Measurements from ENCODE around the gene SARS1. TPM values are rescaled to one million over a fixed set of nuclear protein-coding genes. Genes with fewer than 3 reads are reported as not detected.

The SARS1 gene
- total RNA-seq, 1 donor from 2014 or later, result 156 TPM

- H3K9me3 Mint-ChIP-seq, result no peaks in the 10 kb centered on the region
- peak overlapping the region; percentile 41 for H3K4me3 Mint-ChIP-seq
- no peak overlapping the region for H3K27ac Mint-ChIP-seq (ENCODE audit: unreplicated experiment)
- TF ChIP-seq, protein P1, sequence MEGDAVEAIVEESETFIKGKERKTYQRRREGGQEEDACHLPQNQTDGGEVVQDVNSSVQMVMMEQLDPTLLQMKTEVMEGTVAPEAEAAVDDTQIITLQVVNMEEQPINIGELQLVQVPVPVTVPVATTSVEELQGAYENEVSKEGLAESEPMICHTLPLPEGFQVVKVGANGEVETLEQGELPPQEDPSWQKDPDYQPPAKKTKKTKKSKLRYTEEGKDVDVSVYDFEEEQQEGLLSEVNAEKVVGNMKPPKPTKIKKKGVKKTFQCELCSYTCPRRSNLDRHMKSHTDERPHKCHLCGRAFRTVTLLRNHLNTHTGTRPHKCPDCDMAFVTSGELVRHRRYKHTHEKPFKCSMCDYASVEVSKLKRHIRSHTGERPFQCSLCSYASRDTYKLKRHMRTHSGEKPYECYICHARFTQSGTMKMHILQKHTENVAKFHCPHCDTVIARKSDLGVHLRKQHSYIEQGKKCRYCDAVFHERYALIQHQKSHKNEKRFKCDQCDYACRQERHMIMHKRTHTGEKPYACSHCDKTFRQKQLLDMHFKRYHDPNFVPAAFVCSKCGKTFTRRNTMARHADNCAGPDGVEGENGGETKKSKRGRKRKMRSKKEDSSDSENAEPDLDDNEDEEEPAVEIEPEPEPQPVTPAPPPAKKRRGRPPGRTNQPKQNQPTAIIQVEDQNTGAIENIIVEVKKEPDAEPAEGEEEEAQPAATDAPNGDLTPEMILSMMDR (conservative IDR thresholded peaks at IDR 0.05), result no peak
- no peak for DNase-seq (ENCODE audit: low read depth, low spot score)
- H3K27me3 Mint-ChIP-seq (ENCODE audit: low read depth), result no peaks in the 10 kb centered on the region
- peaks cover 9% of the 10 kb centered on the region for H3K36me3 Mint-ChIP-seq (ENCODE audit: low read depth)
- peaks cover 25% of the 10 kb centered on the region for H3K4me1 Mint-ChIP-seq
Measured at GRCh38 chr1:109271458-109271857, 57.7 kb downstream of the SARS1 start.

GRCh38 chr1:109272021-109272799 is 58.5 kb downstream of the SARS1 start:
- TF ChIP-seq, protein P1 (conservative IDR thresholded peaks at IDR 0.05), result no peak
- Mint-ChIP-seq H3K27me3 (ENCODE audit: low read depth) (no peaks in the 10 kb centered on the region), H3K27ac (ENCODE audit: unreplicated experiment) (no peak overlapping the region), H3K4me3 (peak overlapping the region; percentile 41), H3K36me3 (ENCODE audit: low read depth) (peaks cover 9% of the 10 kb centered on the region), H3K9me3 (no peaks in the 10 kb centered on the region), H3K4me1 (peaks cover 28% of the 10 kb centered on the region)
- DNase-seq (ENCODE audit: low read depth, low spot score), result no peak

GRCh38 chr1:109272831-109273547 is 59.3 kb downstream of the SARS1 start:
- no peaks in the 10 kb centered on the region for H3K27me3 Mint-ChIP-seq (ENCODE audit: low read depth)
- no peak overlapping the region for H3K27ac Mint-ChIP-seq (ENCODE audit: unreplicated experiment)
- no peak for DNase-seq (ENCODE audit: low read depth, low spot score)
- H3K4me3 Mint-ChIP-seq, result no peak overlapping the region
- H3K9me3 Mint-ChIP-seq, result no peaks in the 10 kb centered on the region
- H3K36me3 Mint-ChIP-seq (ENCODE audit: low read depth), result peaks cover 9% of the 10 kb centered on the region
- TF ChIP-seq, protein P1 (conservative IDR thresholded peaks at IDR 0.05), result no peak
- peaks cover 31% of the 10 kb centered on the region for H3K4me1 Mint-ChIP-seq

- Mint-ChIP-seq H3K9me3 (no peaks in the 10 kb centered on the region), H3K27me3 (ENCODE audit: low read depth) (no peaks in the 10 kb centered on the region), H3K4me1 (peaks cover 35% of the 10 kb centered on the region), H3K27ac (ENCODE audit: unreplicated experiment) (peak overlapping the region; percentile 41), H3K4me3 (peak overlapping the region; percentile 47), H3K36me3 (ENCODE audit: low read depth) (peaks cover 9% of the 10 kb centered on the region)
- DNase-seq (ENCODE audit: low read depth, low spot score), result no peak
- TF ChIP-seq, protein P1 (conservative IDR thresholded peaks at IDR 0.05), result no peak
Measured at GRCh38 chr1:109273570-109274288, 60.0 kb downstream of the SARS1 start.
